SK-N-SH (cell line): ENCODE data around the gene PHKA2.

ENCODE experiments used
- CHD2 ChIP-seq: fragments of 150-350 bp; IDR thresholded peaks from 2 replicates; pipeline ENCODE4 v1.6.1; 2018; ENCODE audit warnings: low read length; ENCODE audit not compliant: partially characterized antibody
- EP300 ChIP-seq, 2 experiments: IDR thresholded peaks; 2 replicates each; pipeline versions ENCODE4 v1.4.0 to v1.6.1; 2012; ENCODE audit warnings: borderline replicate concordance in 1 of 2, low read depth in 1 of 2, low read length in 1 of 2
- RXRA ChIP-seq: IDR thresholded peaks from 2 replicates; pipeline ENCODE4 v1.4.0; 2012; ENCODE audit warnings: low read depth, mild to moderate bottlenecking, borderline replicate concordance
- SIN3A ChIP-seq: IDR thresholded peaks from 2 replicates; pipeline ENCODE4 v1.6.1; 2012; ENCODE audit warnings: low read depth, mild to moderate bottlenecking, low read length, moderate library complexity, borderline replicate concordance
- TF ChIP-seq, protein P1 (sequence below): fragments of 200-600 bp; sonication (generic); IDR thresholded peaks from 2 replicates; pipeline ENCODE4 v1.6.1; 2017; ENCODE audit warnings: antibody characterized with exemption, mild to moderate bottlenecking, moderate library complexity
- TF ChIP-seq, protein P2 (sequence below): IDR thresholded peaks from 2 replicates; pipeline ENCODE4 v1.6.1; 2012; ENCODE audit warnings: mild to moderate bottlenecking, low read depth, low read length, moderate library complexity

DNA sequence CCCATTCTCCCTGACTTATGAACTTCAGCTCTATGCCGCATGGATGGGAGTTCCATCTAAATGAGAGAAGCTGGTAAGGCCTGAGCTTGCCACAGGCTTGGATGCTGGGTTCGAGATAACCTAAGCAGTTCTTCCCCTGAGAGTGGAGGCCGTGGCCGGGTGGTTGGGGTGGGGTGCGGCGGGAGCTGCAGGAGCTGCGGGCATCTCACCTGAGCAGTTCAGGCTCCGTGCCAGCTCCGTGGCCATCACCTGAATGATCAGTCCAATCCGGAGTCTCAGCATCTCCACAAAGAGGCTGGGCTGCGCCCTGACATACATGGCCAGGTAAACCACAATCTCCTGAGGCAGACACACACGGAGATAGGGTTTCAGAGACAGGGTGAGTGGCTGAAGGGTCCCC lies 77.6 kb downstream of the PHKA2 start:
- TF ChIP-seq CHD2, result no peak
- TF ChIP-seq, protein P1, sequence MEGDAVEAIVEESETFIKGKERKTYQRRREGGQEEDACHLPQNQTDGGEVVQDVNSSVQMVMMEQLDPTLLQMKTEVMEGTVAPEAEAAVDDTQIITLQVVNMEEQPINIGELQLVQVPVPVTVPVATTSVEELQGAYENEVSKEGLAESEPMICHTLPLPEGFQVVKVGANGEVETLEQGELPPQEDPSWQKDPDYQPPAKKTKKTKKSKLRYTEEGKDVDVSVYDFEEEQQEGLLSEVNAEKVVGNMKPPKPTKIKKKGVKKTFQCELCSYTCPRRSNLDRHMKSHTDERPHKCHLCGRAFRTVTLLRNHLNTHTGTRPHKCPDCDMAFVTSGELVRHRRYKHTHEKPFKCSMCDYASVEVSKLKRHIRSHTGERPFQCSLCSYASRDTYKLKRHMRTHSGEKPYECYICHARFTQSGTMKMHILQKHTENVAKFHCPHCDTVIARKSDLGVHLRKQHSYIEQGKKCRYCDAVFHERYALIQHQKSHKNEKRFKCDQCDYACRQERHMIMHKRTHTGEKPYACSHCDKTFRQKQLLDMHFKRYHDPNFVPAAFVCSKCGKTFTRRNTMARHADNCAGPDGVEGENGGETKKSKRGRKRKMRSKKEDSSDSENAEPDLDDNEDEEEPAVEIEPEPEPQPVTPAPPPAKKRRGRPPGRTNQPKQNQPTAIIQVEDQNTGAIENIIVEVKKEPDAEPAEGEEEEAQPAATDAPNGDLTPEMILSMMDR, result no peak
- no peak for TF ChIP-seq EP300 (IDR thresholded peaks at IDR 0.05; ENCODE audit: borderline replicate concordance in 1 of 2, low read depth in 1 of 2, low read length in 1 of 2)
- TF ChIP-seq, protein P2, sequence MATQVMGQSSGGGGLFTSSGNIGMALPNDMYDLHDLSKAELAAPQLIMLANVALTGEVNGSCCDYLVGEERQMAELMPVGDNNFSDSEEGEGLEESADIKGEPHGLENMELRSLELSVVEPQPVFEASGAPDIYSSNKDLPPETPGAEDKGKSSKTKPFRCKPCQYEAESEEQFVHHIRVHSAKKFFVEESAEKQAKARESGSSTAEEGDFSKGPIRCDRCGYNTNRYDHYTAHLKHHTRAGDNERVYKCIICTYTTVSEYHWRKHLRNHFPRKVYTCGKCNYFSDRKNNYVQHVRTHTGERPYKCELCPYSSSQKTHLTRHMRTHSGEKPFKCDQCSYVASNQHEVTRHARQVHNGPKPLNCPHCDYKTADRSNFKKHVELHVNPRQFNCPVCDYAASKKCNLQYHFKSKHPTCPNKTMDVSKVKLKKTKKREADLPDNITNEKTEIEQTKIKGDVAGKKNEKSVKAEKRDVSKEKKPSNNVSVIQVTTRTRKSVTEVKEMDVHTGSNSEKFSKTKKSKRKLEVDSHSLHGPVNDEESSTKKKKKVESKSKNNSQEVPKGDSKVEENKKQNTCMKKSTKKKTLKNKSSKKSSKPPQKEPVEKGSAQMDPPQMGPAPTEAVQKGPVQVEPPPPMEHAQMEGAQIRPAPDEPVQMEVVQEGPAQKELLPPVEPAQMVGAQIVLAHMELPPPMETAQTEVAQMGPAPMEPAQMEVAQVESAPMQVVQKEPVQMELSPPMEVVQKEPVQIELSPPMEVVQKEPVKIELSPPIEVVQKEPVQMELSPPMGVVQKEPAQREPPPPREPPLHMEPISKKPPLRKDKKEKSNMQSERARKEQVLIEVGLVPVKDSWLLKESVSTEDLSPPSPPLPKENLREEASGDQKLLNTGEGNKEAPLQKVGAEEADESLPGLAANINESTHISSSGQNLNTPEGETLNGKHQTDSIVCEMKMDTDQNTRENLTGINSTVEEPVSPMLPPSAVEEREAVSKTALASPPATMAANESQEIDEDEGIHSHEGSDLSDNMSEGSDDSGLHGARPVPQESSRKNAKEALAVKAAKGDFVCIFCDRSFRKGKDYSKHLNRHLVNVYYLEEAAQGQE, result no peak
- TF ChIP-seq RXRA, result no peak
- TF ChIP-seq SIN3A, result no peak
